Head of caudate nucleus (tissue), 42 donors: ENCODE results near the gene PIGW.
A peak's percentile ranks its signal among the peaks of the same experiment; 100 is the strongest.

Source experiments
- DNase-seq, 42 donors: peaks; one replicate each; pipeline versions ENCODE4 v3.0.0 to v3.0.0-alpha.2; 2020 to 2021; ENCODE audit warnings: mixed read lengths in 7 of 42
- intact Hi-C: fragments of 100-400 bp; cut with DNase I; formaldehyde crosslinking; loops from one replicate; pipeline ENCODE4 v1.15.0; 2022

The PIGW gene

GRCh38 chr17:36540696-36541095 lies 5.9 kb downstream of the PIGW start:
- DNase-seq = no peak
- intact Hi-C loops = loop anchor here (10.0 kb wide), 1 partner anchor 56 kb away; the partner anchor contains the start of gene ZNHIT3

- DNase-seq = no peak
- intact Hi-C loops = loop anchor here (10.0 kb wide), 1 partner anchor 58 kb away; the partner anchor contains the start of gene ZNHIT3
These were observed 8.0 kb downstream of the PIGW start for GRCh38 chr17:36542755-36543154.

GRCh38 chr17:36544044-36544306 lies 9.2 kb downstream of the PIGW start:
- DNase-seq = peak in 24 of 42 donors; percentile 15 to 66 (median 32)
- intact Hi-C loops = loop anchor here (10.0 kb wide), 1 partner anchor 59 kb away; the partner anchor contains the start of gene ZNHIT3

- intact Hi-C loops = loop anchor here (1.0 to 10.0 kb wide), 2 partner anchors 57 to 60 kb away; partner anchors contain the start of genes MRM1 and ZNHIT3
- peak; percentile 74 to 97 (median 90) for DNase-seq
These were observed 9.7 kb downstream of the PIGW start, which contains the start of gene GGNBP2 for GRCh38 chr17:36544307-36545076. Gene GGNBP2 (plus strand): TSS chr17:36544919. CDS start chr17:36545725, 806 bp downstream.

GRCh38 chr17:36545077-36545464 lies 10.3 kb downstream of the PIGW start:
- peak in 3 of 42 donors; percentile 68 to 85 (median 77) for DNase-seq
- intact Hi-C loops = loop anchor here (1.0 to 10.0 kb wide), 2 partner anchors 56 to 60 kb away; partner anchors contain the start of genes MRM1 and ZNHIT3

- intact Hi-C loops = loop anchor here (1.0 to 10.0 kb wide), 2 partner anchors 56 to 61 kb away; partner anchors contain the start of genes MRM1 and ZNHIT3
These were observed 11.0 kb downstream of the PIGW start for GRCh38 chr17:36545465-36546417.

GRCh38 chr17:36546418-36547093 lies 11.8 kb downstream of the PIGW start:
- intact Hi-C loops = loop anchor here (10.0 kb wide), 1 partner anchor 62 kb away; the partner anchor contains the start of gene ZNHIT3
- no peak for DNase-seq

More at GRCh38 chr17:36545465-36546417, 11.0 kb downstream of the PIGW start:
- peak; percentile 91 to 99 (median 98) for DNase-seq

GRCh38 chr17:36547776-36548175 lies 13.0 kb downstream of the PIGW start:
- intact Hi-C loops = loop anchor here (10.0 kb wide), 1 partner anchor 63 kb away; the partner anchor contains the start of gene ZNHIT3
- DNase-seq = no peak

- intact Hi-C loops = no loop called here
- DNase-seq = no peak
These were observed 16.0 kb downstream of the PIGW start for GRCh38 chr17:36550491-36551417.

- intact Hi-C loops = no loop called here
- DNase-seq = no peak
These were observed 18.7 kb downstream of the PIGW start for GRCh38 chr17:36553459-36553858.

- DNase-seq = no peak
- intact Hi-C loops = no loop called here
These were observed 31.3 kb downstream of the PIGW start for GRCh38 chr17:36566081-36566480.

GRCh38 chr17:36575028-36575427 lies 40.2 kb downstream of the PIGW start:
- intact Hi-C loops = no loop called here
- no peak for DNase-seq

GRCh38 chr17:36576793-36577192 lies 42.0 kb downstream of the PIGW start:
- intact Hi-C loops = no loop called here
- no peak for DNase-seq

- peak in 1 of 42 donors; percentile 20 for DNase-seq
- intact Hi-C loops = no loop called here
These were observed 43.9 kb downstream of the PIGW start for GRCh38 chr17:36578671-36579070.

- DNase-seq = no peak
- intact Hi-C loops = no loop called here
These were observed 49.0 kb downstream of the PIGW start for GRCh38 chr17:36583787-36584186.

- peak in 12 of 42 donors; percentile 18 to 67 (median 37) for DNase-seq
- intact Hi-C loops = no loop called here
These were observed 51.4 kb downstream of the PIGW start for GRCh38 chr17:36586138-36586537.
